Stimulated activated CD4-positive, alpha-beta T cell treated with anti-CD3 and anti-CD28 coated beads, Interleukin-4, amount 100 ng/mL, for 48 hours (primary cell): ENCODE measurements around the gene FSD1.

ENCODE experiments used
- DNase-seq, 2 donors: peaks; one replicate each; pipeline ENCODE4 v3.0.0-alpha.2; 2020; ENCODE audit warnings: low read depth in 2 of 2

The FSD1 gene

GRCh38 chr19:4365341-4365740 lies 60.9 kb downstream of the FSD1 start:
- no peak for DNase-seq

GRCh38 chr19:4365791-4366665 lies 61.6 kb downstream of the FSD1 start:
- no peak for DNase-seq

- DNase-seq, result no peak
Observed at GRCh38 chr19:4366666-4367335, 62.4 kb downstream of the FSD1 start.

GRCh38 chr19:4367336-4367723 lies 62.9 kb downstream of the FSD1 start:
- DNase-seq, result no peak

GRCh38 chr19:4367781-4368127 lies 63.4 kb downstream of the FSD1 start:
- no peak for DNase-seq

- DNase-seq, result no peak
Observed at GRCh38 chr19:4368128-4368820, 63.9 kb downstream of the FSD1 start.

GRCh38 chr19:4369109-4369887 lies 64.9 kb downstream of the FSD1 start:
- peak; percentile 47 to 66 for DNase-seq

- peak; percentile 63 to 82 for DNase-seq
Observed at GRCh38 chr19:4369888-4370260, 65.5 kb downstream of the FSD1 start.

- no peak for DNase-seq
Observed at GRCh38 chr19:4370418-4371041, 66.1 kb downstream of the FSD1 start.

- no peak for DNase-seq
Observed at GRCh38 chr19:4371247-4372164, 67.1 kb downstream of the FSD1 start.

GRCh38 chr19:4372165-4373012 lies 68.0 kb downstream of the FSD1 start:
- DNase-seq, result no peak

- DNase-seq, result no peak
Observed at GRCh38 chr19:4373013-4373367, 68.6 kb downstream of the FSD1 start.
